ENCODE data around the gene RCBTB2.

DNA sequence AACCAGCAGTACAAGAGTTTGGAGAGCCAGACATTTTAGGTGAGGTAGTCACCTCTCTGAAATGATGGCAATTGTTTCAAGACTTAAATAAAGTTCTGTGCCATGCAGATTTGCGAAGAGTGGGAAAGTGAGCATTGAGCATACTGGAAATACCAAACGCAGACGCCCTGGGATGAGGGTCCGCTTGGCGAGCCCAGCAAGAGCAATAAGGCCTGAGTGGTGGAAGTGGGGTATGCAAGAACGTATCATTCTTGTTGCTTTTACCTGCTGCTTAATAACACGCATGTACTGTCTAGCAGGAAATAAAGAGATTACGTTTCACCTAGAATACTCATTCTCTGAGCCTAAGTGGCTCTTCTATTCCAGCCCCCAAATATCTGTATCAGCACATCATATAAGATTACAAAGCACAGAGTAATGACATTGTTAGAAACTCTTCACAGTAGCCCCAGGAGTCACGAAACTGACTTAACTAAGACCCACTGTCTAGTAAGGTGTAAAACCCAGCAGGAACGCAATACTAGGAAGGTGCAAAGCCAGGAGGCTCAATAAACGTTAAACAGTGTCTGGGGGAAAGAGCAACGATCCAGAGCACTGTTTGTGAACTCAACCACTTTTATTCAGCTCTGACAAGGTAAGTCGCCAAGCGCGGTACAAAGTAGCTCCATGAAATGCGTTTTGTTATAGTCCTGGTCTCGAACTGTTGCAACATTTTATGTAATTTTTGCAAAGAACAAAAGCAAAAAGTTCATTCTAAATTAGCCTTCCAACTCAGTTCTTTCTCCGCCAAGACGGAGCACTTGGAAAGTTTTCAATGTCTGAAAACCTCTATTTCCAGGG lies 1.2 kb downstream of the RCBTB2 start:
- TF ChIP-seq, protein P1, sequence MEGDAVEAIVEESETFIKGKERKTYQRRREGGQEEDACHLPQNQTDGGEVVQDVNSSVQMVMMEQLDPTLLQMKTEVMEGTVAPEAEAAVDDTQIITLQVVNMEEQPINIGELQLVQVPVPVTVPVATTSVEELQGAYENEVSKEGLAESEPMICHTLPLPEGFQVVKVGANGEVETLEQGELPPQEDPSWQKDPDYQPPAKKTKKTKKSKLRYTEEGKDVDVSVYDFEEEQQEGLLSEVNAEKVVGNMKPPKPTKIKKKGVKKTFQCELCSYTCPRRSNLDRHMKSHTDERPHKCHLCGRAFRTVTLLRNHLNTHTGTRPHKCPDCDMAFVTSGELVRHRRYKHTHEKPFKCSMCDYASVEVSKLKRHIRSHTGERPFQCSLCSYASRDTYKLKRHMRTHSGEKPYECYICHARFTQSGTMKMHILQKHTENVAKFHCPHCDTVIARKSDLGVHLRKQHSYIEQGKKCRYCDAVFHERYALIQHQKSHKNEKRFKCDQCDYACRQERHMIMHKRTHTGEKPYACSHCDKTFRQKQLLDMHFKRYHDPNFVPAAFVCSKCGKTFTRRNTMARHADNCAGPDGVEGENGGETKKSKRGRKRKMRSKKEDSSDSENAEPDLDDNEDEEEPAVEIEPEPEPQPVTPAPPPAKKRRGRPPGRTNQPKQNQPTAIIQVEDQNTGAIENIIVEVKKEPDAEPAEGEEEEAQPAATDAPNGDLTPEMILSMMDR (IDR thresholded peaks at IDR 0.05 in 8 of 11, conservative IDR thresholded peaks at IDR 0.05 in 3 of 11) = no peak
- TF ChIP-seq POLR2A (IDR thresholded peaks at IDR 0.05) (no peak), POLR2AphosphoS5 (IDR thresholded peaks at IDR 0.05) (no peak)

Measured in spleen (tissue), 7 donors.